ENCODE data around the gene SNTA1. TPM values are rescaled to one million over a fixed set of nuclear protein-coding genes. Genes with fewer than 3 reads are reported as not detected.
"Not testable (repeated sequence)": the region's sequence is repeated elsewhere in the genome, so short reads cannot be mapped to it uniquely, and the experiment has no call there.

The SNTA1 gene
- total RNA-seq, 4 donors from 2014 or later: 12.1 to 15.0 (median 14.4) TPM

DNA sequence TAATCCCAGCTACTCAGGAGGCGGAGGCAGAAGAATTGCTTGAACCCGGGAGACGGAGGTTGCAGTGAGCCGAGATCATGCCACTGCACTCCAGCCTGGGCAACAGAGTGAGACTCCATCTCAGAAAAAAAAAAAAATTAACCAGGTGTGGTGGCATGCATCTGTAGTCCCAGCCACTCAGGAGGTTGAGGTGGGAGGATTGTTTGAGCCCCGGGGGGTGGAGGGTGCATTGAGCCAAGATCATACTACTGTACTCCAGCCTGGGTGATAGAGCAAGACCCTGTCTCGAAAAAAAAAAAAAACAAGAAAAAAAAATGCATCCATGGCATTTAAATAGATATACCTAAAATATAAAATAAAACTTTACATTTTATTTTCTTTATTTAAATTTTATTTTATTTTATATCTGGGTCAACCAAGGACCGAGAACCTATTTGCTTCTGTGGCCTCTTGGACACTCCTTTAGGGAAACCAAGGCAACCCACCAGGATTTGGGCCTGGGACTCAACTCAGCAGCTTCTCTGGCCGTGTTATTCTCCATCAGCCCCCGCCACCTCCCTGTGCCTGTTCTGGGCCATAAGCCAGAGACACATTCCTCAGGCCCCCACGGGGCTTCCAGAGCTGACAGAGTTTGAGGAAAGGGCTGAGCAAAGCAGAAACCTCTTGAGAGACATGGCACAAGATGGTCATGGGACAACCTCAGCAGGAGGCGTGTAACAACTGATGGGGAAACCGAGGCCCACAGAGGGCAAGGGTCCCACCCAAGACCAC is 6.2 kb downstream of the SNTA1 start:
- Histone ChIP-seq H3K9me3 (no peaks in the 10 kb centered on the region), H3K36me3 (no peaks in the 10 kb centered on the region), H3K27me3 (no peaks in the 10 kb centered on the region), H3K4me1 (peaks cover 0 to 3% (median 0%) of the 10 kb centered on the region in 4 donors), H3K27ac (no peak overlapping the region), H3K4me3 (no peak overlapping the region)
- no peak for DNase-seq
- TF ChIP-seq POLR2A (IDR thresholded peaks at IDR 0.05): no peak
- TF ChIP-seq, protein P1, sequence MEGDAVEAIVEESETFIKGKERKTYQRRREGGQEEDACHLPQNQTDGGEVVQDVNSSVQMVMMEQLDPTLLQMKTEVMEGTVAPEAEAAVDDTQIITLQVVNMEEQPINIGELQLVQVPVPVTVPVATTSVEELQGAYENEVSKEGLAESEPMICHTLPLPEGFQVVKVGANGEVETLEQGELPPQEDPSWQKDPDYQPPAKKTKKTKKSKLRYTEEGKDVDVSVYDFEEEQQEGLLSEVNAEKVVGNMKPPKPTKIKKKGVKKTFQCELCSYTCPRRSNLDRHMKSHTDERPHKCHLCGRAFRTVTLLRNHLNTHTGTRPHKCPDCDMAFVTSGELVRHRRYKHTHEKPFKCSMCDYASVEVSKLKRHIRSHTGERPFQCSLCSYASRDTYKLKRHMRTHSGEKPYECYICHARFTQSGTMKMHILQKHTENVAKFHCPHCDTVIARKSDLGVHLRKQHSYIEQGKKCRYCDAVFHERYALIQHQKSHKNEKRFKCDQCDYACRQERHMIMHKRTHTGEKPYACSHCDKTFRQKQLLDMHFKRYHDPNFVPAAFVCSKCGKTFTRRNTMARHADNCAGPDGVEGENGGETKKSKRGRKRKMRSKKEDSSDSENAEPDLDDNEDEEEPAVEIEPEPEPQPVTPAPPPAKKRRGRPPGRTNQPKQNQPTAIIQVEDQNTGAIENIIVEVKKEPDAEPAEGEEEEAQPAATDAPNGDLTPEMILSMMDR (IDR thresholded peaks at IDR 0.05): no peak

DNA sequence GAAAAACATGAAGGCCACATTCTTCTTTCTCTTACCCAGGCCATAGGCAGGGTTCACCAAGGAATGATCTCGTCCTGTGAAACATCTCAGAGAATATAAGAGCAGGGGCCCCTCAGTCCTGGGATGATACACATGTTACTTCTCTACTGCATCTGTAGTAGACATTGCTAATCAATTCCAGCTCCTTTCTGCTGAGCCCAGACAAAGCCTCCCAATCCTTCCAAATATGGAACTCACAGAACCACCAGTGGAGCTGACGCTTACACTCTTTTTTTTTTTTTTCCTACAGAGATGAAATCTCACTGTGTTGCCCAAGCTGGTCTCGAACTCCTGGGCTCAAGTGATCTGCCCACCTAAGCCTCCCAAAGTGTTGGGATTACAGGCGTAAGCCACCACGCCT is 9.1 kb downstream of the SNTA1 start:
- Histone ChIP-seq H3K36me3 (no peaks in the 10 kb centered on the region), H3K4me1 (no peaks in the 10 kb centered on the region), H3K27ac (no peak overlapping the region), H3K4me3 (no peak overlapping the region), H3K27me3 (no peaks in the 10 kb centered on the region), H3K9me3 (no peaks in the 10 kb centered on the region)
- DNase-seq: no peak
- no peak for TF ChIP-seq POLR2A (IDR thresholded peaks at IDR 0.05)
- TF ChIP-seq, protein P1 (IDR thresholded peaks at IDR 0.05): no peak

DNA sequence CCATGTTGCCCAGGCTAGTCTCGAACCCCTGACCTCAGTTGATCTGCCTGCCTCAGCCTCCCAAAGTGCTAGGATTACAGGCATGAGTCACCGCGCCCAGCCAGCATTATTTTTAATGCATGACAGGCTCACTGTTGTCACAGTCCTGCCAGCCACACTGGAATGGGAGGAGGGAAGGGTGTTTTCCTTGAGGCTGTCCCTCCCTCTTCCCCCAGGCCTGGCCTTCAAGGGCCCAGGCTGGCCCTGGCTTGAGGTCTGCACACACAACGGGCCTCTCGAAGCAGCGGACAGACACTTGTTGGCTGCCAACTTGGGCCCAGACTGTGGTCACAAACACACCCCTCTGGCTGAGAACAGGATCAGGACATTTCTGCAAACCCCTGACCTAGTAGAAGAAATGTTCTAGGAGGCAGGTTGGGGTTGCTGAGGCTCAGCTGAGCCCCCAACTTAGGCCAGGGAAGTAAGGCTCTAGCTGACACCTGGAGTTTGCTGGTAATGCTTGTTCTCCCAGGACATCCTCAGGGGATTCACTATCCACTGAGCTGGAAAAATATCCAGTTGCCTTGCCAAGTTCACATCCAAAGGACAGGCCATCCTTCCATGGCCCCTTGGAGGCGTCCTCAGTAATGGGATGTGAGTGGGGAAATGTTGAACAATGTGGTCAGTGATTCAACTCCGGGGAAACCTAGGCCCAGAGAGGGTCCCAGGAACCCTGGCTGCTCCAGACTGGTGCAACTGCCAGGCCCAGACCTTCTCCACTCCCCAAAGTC is 9.9 kb downstream of the SNTA1 start:
- Histone ChIP-seq H3K4me3 (no peak overlapping the region), H3K9me3 (no peaks in the 10 kb centered on the region), H3K27me3 (no peaks in the 10 kb centered on the region), H3K36me3 (no peaks in the 10 kb centered on the region), H3K27ac (peak overlapping the region in 1 of 4 donors; percentile 35), H3K4me1 (no peaks in the 10 kb centered on the region)
- TF ChIP-seq POLR2A (IDR thresholded peaks at IDR 0.05): no peak
- TF ChIP-seq, protein P1 (IDR thresholded peaks at IDR 0.05): no peak
- DNase-seq: no peak

DNA sequence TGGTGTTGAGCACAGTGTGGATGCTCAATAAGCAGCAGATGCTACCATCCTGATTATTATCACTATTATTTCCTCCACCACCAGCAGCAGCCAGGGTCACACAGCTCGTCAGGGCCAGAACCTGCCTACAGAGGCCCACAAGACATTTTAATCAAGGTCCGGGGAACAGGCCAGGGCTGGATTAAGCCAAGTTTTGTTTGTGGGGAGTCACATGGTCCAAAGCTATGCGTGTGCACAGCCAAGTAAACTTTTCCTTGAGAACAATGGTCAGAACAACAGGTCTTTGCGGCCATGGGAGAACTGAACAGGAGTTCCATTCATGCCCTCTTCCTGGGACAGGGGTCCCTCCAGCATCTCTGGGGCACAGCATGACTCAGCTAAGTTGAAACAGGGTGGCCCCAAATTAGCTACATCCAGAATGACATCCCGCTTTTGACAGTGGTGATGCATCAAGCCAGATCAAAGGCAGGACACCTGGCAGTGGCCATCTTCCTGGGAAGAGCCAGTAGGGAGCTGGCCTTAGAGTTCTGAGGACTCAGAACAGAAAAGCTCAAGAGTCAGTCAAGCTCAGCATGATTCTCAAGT is 11.7 kb downstream of the SNTA1 start:
- H3K4me1 ChIP-seq: no peaks in the 10 kb centered on the region
- H3K27me3 ChIP-seq: no peaks in the 10 kb centered on the region
- H3K9me3 ChIP-seq: no peaks in the 10 kb centered on the region
- no peak overlapping the region for H3K4me3 ChIP-seq
- no peak for DNase-seq
- no peak overlapping the region for H3K27ac ChIP-seq
- TF ChIP-seq, protein P1 (IDR thresholded peaks at IDR 0.05): no peak
- no peak for TF ChIP-seq POLR2A (IDR thresholded peaks at IDR 0.05)
- H3K36me3 ChIP-seq: no peaks in the 10 kb centered on the region

DNA sequence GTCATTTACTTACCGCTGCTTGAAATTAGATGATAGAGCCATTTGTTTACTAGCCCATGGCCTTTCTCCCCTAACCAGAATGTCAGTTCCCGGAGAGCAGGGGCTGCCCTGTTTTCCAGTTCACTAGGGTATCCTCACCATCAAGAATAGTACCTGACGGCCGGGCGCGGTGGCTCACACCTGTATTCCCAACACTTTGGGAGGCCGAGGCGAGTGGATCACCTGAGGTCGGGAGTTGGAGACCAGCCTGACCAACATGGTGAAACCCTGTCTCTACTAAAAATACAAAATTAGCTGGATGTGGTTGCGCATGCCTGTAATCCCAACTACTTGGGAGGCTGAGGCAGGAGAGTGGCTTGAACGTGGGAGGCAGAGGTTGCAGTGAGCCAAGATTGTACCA is 19.7 kb downstream of the SNTA1 start:
- not testable (repeated sequence) for H3K9me3 ChIP-seq, H3K36me3 ChIP-seq, H3K27me3 ChIP-seq, H3K4me3 ChIP-seq, H3K4me1 ChIP-seq, DNase-seq
- peak overlapping the region in 2 of 4 donors; percentile 43 to 80 for H3K27ac ChIP-seq

All from Peyer's patch (tissue), 4 donors.